ENCODE results near the gene AP1S2.

DNA sequence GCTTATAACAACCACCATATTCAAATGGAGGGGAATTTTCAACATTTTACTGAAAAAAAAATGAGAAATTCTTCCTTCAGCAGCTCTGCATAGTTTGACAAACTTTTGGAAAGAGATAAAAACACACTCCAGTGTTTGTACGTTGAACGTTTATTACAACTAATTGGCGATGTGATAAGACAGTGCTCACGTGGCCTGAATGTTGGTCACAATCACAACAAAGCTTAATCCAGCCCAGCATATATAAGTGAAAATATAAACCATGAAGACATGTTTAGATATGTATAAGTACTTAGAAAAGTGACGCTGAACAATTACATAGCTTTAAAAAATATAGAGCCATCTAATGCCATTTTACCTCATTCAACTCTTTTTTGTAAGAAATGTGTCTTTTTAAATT lies 28.7 kb downstream of the AP1S2 start:
- no peak for TF ChIP-seq CTCF (IDR thresholded peaks at IDR 0.05; ENCODE audit: low read length)
- TF ChIP-seq EZH2 (IDR thresholded peaks at IDR 0.05; ENCODE audit: borderline replicate concordance, low read length): no peak
